ENCODE data around the gene ZFP36L1.

ZFP36L1 gene

DNA sequence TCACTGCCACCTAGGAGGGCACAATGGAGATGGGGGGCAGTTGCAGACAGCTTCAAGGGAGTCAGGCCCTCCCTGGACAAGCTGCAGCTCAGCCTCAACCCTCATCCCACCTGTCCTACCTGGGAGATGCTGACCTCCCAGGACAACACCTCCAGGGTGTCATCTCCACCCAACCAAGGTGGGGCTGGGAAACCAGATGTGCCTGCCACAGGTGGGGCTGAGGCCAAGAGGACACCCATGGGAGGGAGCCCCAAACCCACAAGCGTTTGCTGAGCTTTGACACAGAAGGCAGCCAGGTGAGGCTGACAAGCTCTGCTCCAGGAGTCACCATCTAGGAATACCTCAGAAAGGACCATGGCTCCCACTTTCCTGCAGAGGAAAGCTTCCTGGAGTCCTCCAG lies 31.5 kb downstream of the ZFP36L1 start:
- DNase-seq = no peak

DNA sequence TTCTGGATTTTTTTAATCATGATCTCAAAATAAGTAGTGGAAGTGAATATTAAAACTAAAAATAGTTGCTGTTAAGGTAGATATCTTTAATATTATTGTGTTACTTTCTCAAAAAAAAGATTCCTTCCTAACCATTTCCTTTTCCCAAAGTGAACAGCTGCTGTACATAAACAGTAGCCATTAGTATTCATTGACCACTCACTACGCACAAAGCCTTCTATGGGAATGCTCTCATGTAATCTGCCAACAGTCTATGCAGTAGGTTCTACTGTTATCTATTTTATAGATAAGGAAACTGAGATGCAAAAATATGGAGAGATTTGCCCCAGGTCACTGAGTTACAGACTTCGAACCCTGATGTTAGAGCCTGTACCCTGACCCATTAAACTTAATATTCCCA lies 32.1 kb downstream of the ZFP36L1 start:
- no peak for DNase-seq

DNA sequence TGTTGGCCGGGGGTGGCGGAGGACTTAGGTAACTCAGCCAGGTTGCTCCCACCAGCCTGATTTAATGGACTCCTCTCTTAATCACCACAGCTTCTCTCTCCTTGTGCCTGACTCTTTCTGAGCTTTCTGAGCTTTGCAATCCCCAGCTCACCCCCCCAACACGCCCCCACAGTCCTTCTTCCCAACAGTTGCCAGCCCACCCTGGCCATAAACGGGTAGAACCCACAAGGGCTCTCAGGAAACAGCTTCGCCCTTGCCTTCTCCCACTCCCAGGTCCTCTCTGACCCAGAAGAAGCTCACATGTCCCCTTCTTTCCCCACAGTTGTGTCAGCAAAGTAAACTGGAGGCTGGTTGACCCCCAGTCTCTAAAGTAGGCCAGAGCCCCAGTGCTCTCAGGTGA lies 32.9 kb downstream of the ZFP36L1 start:
- no peak for DNase-seq

DNA sequence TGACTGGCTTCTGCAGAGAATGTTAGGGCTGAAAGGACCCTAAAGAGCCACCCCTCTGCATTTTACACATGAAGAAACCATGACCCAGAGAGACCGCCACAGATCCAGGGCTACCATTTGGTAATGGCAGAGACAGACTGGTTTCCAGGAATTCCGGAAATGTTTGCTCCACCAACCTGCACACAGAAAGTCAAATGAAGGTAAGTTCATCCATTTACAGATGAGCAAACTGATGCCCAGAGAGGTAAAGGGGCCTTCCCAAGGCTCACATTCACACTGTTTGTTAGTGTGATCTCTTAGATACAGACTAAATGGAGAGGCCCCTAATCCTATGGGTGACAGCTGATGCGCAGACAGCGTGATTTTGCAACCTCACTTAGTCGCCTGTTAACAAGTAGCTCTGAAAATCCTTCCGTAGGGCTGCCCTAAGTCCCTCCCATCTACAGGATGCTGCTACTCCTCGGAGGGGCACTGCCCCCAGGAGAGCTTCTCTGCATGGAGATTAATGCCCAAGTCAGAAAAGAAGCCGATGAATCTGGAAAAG lies 33.8 kb downstream of the ZFP36L1 start:
- DNase-seq = no peak

DNA sequence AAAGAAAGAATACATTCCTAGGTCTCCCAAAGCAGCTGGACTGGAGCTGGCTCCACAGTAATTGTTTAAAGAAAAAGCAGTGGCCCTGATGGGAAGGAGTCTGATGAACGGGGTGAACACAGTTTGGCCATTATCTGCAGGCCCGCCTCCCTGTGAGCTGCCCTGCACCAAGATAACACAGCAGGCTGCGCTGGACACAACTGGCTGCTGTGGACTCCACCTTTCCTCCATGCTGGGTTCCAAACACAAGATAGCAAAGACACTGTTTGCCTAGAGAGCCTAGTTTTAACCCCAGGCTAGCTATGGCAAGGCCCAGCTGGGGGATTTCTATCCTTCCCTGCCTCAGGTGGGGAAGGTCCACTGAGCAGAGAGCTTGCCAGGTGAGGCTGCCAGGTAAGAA lies 34.6 kb downstream of the ZFP36L1 start:
- no peak for DNase-seq

DNA sequence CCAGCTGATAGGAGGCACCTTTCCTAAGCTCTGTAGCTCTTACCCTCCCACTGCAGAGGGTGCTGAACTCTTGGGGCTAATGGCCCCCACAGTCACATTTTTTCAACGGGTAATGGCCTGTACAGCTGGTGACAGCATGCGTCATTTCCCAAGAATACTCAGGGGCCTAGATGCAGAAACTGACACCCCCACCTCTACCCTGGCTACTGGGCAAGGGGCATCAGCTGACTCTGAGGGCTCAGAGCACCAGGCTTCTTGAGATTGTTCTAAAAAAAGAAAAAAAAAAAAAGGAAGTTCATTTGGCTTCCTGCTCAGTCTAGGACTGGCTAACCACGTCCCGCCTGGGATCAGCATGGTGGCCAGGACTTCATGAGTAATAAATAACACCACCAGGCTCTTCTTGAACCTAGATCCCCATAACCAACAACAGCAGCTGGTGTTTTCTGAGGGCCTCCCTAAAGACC lies 35.2 kb downstream of the ZFP36L1 start:
- no peak for DNase-seq

DNA sequence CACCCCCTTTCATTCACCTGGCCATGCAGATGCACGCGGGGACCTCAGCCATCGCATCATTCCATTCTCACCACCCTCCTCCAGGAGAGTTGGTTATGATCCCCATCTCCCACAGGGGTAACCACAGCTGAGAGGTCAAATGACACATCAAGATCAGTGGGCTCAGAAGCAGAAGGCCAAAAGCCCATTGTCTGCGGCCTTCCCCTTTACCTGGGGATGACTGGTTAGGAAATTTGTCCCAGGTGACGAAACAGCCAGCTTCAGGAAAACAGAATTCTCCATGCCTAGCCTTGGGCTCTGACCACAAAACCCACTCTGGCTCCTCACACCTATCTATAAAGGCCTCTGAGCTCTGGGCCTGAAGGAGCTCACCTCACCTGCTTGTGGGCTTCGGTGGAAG lies 36.1 kb downstream of the ZFP36L1 start:
- no peak for DNase-seq

DNA sequence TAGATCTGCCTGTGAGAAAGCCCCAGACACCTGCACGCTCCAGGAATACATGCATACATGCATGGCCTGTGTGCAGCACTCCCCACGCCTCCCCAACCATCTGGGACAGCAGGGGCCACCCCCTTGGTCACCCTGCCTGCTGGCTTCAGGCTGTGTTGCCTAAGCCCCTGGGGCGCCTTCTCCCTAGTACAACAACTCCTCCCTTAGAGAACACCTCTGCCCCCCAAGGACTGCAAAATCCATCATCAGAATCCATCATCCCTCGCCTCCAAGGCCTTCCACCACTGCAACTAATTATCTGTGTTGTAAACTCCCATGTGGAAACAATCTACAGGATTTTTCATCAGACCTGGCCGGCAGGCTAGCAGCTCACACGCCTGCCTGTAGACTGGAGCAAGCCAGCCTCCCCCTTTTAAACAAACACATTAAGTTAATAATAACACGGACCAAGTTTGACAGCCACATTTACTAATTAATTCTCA lies 36.8 kb downstream of the ZFP36L1 start:
- DNase-seq = no peak

DNA sequence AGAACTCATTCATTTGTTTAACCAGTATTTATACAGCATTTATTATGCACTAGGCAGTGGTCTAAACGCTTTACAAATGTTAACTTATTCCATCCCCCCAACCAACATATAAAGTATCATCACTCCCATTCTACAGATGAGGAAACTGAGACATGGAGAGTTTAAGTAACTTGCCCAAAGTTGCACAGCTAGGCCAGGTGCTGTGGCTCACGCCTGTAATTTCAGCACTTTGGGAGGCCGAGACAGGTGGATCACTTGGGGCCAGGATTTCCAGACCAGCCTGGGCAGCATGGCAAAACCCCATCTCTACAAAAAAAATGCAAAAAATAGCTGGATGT lies 37.9 kb downstream of the ZFP36L1 start:
- no peak for DNase-seq

DNA sequence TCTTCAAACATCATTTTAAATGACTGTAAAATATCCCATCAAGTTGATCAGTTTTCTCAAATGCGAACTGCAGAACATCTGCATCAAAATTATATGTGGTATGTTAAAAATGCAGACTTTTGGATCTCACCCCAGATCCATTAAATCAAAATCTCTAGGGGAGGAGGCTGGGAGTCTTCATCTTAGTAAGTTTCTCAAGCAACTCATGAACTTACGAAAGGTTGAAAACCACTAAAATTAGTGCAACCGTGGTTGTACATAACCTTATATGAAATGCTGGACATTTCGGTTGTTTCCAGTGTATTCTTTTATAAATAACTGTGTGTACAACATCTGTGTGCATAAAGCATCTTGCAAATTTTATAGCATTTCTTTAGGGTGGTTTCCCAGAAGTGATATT lies 39.2 kb downstream of the ZFP36L1 start:
- no peak for DNase-seq

DNA sequence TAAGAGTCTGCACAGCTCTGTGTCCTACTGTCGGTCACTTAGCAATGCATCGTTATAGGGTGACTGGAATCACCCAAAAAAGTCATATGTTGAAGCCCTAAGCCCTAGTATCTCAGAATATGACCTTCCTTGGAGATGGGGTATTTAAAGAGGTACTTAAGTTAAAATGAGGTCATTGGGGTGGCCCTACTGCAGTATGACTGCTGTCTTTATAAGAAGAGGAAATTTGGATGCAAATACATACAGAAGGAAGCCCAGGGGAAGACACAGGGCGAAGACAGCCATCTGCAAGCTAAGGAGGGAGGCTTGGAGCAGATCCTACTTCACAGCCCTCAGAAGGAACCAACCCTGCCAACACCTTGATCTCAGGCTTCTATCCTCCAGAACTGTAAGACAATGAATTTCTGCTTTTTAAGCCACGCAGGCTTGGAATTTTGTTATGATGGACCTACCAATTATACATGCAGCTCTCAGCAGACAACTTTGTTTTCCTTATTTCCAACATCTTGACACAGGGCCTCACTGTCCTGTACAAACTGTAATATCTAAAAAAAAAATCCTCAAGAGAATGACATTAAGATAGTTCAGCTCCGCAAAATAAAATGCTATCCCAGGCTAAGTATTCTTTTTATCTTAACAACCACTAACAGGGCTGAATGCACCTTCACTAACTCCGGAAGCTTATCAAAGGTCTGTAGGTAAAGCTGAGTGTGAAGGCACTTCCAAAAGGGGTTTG lies 40.4 kb downstream of the ZFP36L1 start:
- DNase-seq = no peak

DNA sequence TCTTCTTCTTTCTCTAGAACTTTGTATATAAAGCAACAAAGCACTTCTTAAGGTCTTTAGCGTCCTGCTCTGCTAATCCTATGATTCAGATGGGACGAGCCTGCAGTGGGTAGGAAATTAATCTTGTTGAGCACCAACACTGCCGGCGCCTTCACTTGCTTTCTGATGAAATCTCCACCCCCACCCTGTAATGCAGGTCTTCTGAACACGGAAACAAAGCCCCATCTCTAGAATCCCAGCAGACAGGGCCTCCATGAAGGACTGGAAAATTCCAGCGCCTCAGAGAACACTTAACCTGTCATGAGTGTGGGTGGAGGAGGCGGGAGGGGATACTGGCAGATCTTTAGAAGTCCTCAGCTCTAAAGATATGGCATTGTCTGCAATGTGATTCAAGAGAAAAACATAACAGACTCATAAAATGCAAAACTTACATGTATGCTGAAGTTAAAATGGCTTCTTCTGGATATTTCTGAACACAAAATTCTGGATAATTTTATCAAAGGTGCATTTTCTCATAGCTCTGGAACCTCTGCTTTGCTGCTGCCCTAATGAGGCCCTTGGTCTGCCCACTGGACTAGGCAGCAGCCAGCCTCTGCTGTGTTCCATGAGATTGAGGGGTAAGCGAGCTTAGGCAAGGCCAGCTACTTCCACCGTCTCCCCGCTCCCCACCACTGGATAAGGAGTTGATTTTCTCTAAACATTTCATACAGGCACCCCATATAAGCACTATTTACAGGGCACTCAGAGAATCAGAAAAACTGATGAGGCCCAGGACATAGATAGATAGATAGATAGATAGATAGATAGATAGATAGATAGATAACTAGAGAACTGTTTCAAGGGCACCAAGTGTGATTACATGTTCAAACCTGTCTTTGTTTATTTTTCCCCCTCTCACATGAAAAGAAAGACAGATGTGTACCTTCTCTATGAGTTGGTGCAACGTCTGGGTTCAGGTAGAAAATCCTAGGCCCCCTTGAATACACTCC lies 43.1 kb downstream of the ZFP36L1 start:
- no peak for DNase-seq

DNA sequence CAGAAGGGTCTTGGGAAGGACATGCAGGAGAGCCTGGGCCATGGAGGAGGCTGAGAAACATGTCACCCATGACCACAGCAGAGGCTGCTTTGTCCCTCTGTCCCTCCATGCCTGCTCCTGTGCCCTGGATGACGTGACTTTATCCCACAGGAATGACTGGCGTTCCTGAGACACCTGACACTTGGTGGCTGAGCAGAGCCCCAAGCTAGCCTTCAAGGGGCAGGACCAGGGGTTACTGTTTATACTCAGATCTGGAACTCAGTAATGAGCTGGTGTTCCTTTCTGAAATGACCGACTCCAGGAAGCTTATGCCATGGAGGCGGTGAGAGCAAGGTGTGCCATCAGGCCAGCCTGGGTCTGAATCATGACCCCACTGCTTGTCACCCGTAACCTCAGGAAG lies 44.2 kb downstream of the ZFP36L1 start:
- no peak for DNase-seq

DNA sequence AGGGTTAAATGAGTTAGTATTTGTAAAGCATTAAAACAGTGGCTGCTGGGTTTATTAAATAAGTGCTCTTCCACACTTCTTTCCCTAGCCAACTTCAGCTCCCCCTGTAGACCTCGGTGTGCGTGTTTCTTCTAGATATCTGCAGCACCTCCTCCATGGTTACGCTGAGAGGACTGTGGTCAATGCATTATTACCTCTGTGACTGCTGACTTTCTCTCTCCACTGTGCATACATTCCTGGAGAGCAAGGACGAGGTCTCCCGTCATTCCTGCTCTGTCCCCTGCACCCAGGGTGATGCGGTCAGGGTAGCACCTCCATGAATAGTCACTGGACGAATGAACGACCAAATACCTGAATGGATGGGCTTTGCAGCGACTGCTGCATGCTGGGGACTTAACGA lies 44.6 kb downstream of the ZFP36L1 start:
- DNase-seq = no peak

DNA sequence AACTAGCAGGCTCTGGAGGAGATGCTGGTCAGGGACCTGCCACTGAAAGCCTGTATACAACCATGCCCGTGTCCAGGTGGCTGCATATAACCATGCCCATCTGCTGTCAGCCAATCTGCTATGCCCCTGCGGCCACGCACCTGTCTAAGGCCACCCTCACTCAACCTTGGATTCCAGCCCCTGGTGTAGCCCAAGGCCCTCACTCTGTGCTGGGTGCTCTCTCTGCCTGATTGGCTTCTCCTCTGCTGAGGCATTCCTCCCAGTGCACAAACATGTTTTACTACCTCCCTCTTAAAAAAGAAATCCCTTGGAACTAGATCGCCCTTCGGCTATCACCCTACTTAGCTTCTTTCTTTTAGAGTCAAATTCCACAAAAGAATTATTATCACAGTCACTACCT lies 45.5 kb downstream of the ZFP36L1 start:
- no peak for DNase-seq

DNA sequence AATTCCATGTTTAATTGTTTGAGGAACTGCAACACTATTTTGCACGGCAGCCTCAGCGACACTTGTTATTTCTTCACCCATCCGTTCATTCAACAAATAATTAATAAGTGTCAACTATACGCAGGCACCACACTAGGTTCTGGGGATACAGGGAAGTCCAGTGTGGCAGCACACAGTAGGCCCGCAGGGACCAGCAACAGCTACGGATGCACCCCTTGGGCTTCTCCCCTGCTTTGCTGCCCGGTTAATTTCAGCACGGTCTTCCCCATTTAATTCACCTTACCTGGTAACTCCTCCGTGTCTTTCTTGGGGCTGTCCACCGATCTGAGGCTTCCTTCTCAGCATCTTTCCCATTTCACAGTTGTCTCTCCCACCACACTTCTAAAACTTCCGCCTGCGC lies 48.3 kb downstream of the ZFP36L1 start:
- DNase-seq = no peak

DNA sequence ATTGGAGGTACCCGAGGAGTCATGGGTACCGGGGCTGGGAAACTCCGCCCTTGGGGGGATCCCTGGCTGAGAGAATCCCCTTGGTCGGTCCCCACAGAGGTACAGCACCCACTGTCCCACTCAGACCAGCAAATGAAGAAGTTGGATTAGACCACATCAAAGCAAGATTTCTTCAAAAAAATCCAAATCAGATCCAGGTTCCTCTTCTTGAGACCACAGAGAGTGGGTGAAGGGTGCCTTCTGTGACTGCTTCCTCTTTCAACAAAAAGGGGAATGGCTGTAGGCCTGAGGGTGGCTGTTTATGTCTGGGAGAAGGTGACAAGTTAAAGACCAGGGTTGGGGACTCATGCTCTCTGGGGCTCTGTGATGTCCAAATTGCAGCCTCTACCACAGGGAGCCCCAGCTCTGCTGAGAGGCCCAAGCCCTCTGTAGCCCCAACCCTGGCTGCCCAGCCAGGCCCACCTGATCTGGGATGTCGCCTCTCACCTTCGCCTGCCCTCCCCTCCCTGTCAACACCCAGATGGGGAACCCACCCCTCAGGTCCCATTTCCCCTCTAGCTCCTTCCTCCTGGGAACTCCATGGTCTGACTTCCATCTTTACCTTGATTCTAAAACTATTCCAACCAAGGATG lies 50.9 kb downstream of the ZFP36L1 start:
- DNase-seq = no peak

DNA sequence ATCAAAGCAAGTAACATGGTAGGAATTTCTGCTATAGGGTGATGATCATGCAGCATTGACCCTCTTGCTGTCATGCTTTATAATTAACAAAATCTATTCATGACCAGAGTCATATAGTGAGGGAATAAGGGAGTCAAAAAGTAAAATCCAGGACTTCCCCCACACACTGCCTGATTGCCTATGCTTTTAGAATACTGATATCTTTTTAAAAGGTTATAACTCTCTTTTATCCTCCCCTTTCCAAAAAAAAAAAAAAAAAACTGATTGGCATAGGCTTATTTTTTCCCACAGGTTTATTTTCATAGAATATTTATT lies 51.4 kb downstream of the ZFP36L1 start:
- DNase-seq = no peak

DNA sequence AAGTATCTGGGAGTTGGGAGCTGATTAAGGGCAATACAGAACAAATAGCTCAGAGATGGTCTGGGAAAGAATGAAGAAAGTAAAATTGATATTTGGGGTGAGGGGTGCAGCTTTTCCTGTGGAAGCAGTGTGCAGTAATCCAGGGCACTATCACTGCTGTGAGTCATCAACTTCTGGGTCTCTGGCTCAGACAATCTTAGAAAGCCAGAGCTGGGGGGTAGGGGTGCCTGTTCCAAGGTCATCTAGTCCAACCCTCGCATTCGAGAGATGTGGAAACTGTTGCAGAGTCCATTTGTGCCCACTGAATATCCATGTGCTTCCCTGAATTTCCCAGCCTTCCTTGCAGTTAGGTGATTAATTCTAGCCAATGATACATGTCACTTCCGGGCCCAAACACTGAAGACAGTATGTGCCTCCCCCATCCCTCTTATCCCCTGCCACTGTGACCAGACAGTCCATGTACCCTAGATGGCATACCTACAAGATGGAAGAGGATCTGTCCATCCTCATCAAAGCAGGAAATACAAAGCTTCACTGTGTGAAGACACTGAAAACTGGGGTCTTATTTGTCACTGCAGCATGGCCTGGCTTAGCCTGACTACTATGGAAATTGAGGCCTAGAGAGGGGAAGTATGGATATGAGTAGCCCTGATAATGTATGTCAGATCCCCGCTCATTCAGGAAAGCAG lies 51.9 kb downstream of the ZFP36L1 start:
- DNase-seq = no peak

DNA sequence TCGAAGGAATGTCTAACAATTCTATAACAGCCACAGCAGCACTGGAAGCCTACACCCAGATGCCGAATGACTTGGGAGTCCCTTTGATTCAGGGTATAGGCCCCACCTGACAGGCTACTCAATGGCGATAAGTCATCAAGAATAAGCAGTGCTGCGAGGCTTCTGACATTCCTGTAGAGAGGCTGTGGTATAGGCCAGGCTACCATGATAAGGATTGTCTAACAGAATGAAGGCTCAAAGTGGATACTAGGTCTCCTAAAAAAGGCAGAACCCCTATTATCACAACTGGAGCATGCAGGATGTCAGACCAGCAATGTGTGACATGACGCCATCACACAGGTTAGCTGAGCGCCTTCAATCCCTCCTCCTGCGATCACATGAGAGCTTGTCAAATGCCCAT lies 53.2 kb downstream of the ZFP36L1 start:
- DNase-seq = no peak

DNA sequence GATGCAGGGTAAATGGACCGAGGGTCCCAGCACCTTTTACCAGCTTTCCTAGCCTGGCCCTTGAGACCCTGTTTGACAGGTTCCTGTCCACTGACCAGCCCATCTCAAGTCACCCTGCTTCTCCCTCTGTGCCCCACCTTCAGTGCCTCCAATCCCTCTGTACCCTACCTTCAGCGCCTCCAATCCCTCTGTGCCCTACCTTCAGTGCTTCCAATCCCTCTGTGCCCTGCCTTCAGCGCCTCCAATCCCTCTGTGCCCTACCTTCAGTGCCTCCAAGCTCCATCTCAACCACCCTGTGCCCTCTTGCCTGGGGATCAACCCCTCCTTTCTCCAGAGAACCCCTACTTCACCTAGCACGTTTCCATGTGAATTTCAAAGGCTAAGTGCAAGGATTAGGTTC lies 54.3 kb downstream of the ZFP36L1 start:
- no peak for DNase-seq

Measured in T1000 (cell line).